Muscle layer of duodenum (tissue), 2 donors: ENCODE measurements around the gene CAPZA1.
"Not testable (repeated sequence)": the region's sequence is repeated elsewhere in the genome, so short reads cannot be mapped to it uniquely, and the experiment has no call there.

Source experiments
- H3K27ac ChIP-seq: one replicate; pipeline ENCODE4 v1.7.0; 2013; ENCODE audit warnings: mild to moderate bottlenecking, low read length
- H3K27me3 ChIP-seq: one replicate; pipeline ENCODE4 v1.7.0; 2013; ENCODE audit warnings: low read depth, mild to moderate bottlenecking, control low read depth, low read length
- H3K36me3 ChIP-seq, 2 donors: one replicate each; pipeline ENCODE4 v1.7.0; 2013; ENCODE audit warnings: low read length in 2 of 2, control low read depth in 1 of 2, mild to moderate bottlenecking in 1 of 2; ENCODE audit not compliant: insufficient read depth in 2 of 2, control insufficient read depth in 1 of 2
- H3K4me1 ChIP-seq, 2 donors: one replicate each; pipeline ENCODE4 v1.7.0; 2013; ENCODE audit warnings: low read length in 2 of 2, mild to moderate bottlenecking in 2 of 2, control low read depth in 1 of 2, moderate library complexity in 1 of 2; ENCODE audit not compliant: insufficient read depth in 2 of 2, control insufficient read depth in 1 of 2
- H3K4me3 ChIP-seq, 2 donors: one replicate each; pipeline ENCODE4 v1.7.0; 2013; ENCODE audit warnings: low read length in 2 of 2, low read depth in 1 of 2, mild to moderate bottlenecking in 1 of 2
- H3K9me3 ChIP-seq, 2 donors: one replicate each; pipeline ENCODE4 v1.7.0; 2013; ENCODE audit warnings: low read length in 2 of 2, control low read depth in 1 of 2, mild to moderate bottlenecking in 1 of 2; ENCODE audit not compliant: control insufficient read depth in 1 of 2
- donor health status: healthy.

Gene CAPZA1

DNA sequence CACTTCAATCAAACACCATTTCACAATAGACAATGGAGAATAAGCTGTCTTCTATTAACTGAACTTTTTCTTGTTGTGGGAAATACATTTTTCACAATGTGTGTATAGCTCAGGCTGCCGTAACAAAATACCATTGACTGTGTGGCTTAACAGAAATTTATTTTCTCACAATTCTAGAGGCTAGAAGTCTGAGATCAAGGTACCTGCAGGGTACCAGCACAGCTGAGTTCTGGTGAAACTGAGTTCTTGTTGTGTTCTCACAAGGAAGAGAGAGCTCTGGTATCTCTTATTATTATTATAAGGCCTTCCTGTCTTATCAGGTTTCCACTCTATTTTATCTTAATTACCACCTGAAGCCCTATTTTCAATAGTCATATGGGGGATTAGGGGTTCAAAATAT, 16.1 kb upstream of the CAPZA1 start:
- Histone ChIP-seq H3K4me1 (no peaks in the 10 kb centered on the region), H3K36me3 (peaks cover 32 to 58% of the 10 kb centered on the region in 2 donors), H3K4me3 (no peak overlapping the region), H3K27ac (no peak overlapping the region), H3K9me3 (no peaks in the 10 kb centered on the region), H3K27me3 (no peaks in the 10 kb centered on the region)

DNA sequence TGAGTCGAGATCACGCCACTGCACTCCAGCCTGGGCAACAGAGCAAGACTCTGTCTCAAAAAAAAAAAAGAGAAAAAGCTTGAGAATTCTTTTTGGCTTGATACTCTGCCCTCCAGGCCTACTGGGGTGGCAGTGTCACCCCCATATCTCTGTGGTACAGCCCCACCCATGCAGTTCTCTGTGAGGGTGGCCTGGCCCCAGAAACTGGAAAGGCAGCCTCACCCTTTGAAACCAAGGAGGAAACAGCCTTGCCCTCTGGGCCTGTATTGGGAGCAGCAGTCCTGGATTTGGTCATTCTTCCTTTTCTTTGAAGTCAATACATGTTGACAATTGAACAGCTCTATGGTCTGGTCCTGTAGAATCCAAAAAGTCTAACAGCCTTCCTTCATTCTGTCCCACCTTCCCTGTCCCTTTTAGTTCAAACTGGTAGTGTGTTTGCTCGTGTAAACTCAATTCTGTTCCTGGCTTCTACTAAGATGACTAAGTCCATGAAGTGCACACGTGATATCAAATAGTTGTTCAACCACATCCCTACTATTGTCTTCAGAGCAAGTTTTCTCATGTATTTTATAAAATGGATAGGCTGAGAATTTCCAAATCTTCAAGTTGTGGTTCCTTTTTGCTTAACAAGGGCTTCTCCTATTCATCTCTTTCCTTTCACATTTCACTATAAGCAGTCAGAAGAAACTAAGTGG, 13.9 kb upstream of the CAPZA1 start:
- H3K36me3 ChIP-seq: peaks cover 31 to 55% of the 10 kb centered on the region in 2 donors
- no peak overlapping the region for H3K4me3 ChIP-seq
- no peaks in the 10 kb centered on the region for H3K9me3 ChIP-seq
- H3K4me1 ChIP-seq: no peaks in the 10 kb centered on the region
- H3K27ac ChIP-seq: no peak overlapping the region
- no peaks in the 10 kb centered on the region for H3K27me3 ChIP-seq

DNA sequence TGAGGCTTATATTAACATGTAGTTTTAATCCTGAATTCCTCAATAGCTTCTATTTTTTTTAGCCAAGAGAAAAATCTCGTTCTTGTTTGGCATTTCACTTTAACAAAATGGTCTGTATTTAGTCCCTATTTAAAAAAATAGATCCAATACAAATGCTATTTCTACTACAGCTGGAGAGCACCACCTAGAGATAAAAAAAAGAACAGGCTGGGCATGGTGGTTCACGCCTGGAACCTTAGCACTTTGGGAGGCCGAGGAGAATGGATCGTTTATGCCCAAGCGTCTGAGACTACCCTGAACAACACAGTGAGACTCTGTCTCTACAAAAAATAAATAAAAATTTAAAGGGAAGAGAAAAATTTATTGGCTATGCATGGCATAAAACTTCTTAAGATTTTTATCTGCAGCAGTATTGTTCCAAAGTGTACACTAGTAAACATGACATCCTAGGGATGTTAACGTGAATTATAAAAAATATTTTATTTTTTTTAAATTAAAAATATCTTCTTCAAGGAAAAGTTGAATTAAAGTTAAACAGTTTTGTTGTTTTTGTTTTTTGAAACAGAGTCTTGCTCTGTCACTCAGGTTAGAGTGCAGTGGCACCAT, 5.1 kb upstream of the CAPZA1 start:
- Histone ChIP-seq H3K9me3 (no peaks in the 10 kb centered on the region), H3K27me3 (no peaks in the 10 kb centered on the region), H3K36me3 (peaks cover 21 to 49% of the 10 kb centered on the region in 2 donors), H3K4me1 (peaks cover 0 to 12% of the 10 kb centered on the region in 2 donors), H3K4me3 (no peak overlapping the region), H3K27ac (no peak overlapping the region)

DNA sequence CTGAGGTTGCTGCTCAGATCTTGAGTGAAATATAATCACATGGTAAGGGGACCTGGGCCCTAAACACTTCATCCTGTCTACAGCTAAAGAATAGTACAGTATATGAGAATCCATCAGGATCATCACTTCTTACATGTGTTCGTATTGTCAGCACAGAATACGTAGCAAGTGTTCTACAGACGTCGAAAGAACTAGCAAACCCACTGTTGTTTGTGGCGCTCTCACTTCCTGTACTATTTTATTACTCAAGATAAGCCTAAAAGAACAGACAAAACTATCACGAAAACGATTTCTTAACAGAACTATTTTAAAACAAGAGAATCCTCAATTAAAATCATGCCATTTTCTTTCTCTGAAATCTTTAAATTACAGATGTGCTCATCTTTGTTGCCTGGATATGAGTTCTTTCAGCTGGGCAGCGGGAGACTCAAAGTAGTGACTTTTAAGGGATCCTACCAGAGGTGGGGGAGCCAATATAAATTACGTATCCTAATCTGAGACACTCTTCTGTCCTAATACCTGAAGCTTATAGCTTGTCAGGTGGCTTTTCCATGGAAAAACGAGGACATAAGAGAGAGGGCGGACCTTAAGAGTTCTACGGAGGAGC, 1.4 kb upstream of the CAPZA1 start:
- Histone ChIP-seq H3K4me1 (peaks cover 5 to 37% of the 10 kb centered on the region in 2 donors), H3K4me3 (peak overlapping the region; percentile 89 to 90), H3K36me3 (peaks cover 7 to 29% of the 10 kb centered on the region in 2 donors), H3K27ac (peak overlapping the region; percentile 97), H3K27me3 (no peaks in the 10 kb centered on the region), H3K9me3 (no peaks in the 10 kb centered on the region)

DNA sequence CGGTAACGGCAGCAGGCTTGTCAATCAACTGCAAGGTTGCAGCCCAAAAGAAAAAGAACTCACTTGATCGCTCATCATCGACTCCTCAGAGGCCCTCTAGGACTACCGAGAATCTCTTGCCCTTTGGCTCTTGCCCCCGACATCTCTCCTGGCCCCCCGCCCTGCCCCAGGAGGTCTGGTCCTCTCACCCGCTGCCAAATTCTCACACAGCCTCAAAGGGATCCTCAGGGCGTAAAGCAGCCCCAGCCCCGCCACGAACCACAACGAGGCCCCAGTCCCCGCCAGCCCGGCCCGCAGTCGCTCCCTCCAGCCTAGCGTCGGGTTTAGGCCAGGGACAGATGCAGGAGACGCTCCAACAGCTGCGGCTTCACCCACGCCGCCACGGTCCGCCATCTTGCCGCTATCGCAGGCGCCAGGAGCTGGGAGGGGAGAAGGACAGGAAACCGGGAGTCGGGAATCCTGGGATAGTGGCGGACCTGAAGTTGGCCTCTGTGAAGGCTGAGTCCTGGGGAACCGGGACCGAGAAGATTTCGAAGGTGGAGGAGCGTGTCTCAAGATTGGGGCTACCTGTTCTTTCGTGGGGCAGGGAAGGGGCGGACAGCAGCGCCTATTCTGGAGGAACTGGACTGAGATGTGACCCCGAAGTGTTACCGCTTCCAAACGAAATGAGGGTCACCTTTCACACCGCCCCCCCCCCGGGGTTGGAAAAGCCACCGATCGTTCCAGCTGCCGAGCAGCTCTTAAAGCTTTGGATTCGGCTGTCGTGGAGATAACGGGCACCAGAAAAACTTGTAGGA, 713 bp upstream of the CAPZA1 start, which contains the start of gene ST7L:
ST7L (minus strand) TSS at position 421 of the 797 bp plus-strand sequence; CDS start at position 393, 28 bp downstream.
- Histone ChIP-seq H3K27me3 (no peaks in the 10 kb centered on the region), H3K27ac (peak within 1 kb of the TSS; percentile 97), H3K36me3 (peaks cover 3 to 26% of the 10 kb centered on the region in 2 donors), H3K4me3 (peak within 1 kb of the TSS; percentile 89 to 90), H3K9me3 (no peaks in the 10 kb centered on the region), H3K4me1 (peaks cover 5 to 37% of the 10 kb centered on the region in 2 donors)

DNA sequence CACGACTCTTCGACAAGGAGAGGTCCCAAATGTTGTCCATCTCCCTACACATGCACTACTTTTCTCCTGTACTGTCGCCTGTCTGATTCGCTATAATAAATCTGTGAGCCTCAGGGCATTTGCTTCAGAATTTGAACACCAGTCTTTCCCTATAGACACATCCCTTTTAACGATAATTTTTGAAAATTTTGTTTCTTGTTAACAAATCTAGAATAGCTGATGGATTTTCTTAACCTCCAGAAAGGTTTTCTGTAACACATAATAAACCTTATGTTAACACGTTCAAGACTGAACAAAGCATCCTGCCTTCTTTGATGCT, 704 bp downstream of the CAPZA1 start:
- Histone ChIP-seq H3K9me3 (no peaks in the 10 kb centered on the region), H3K4me1 (peaks cover 5 to 46% of the 10 kb centered on the region in 2 donors), H3K4me3 (peak overlapping the region; percentile 89 to 90)

DNA sequence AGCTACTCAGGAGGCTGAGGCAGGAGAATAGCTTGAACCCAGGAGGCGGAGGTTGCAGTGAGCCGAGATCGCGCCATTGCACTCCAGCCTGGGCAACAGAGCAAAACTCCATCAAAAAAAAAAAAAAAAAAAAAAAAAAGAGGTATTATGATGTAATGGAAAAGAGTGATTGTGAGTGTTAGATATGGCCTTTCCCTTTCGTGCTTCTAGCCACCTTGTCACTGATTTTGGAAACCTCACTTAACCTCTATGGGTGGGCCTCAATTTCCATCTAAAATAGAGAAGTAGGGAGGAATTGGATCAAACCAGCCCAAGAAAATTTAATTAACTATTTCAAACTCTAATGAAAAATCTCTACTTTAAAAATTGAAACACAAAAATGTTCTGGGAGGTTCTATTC, 4.9 kb downstream of the CAPZA1 start:
- H3K9me3 ChIP-seq, H3K27ac ChIP-seq, H3K27me3 ChIP-seq, H3K4me3 ChIP-seq, H3K36me3 ChIP-seq: not testable (repeated sequence)
- H3K4me1 ChIP-seq: peaks cover 11 to 48% of the 10 kb centered on the region in 2 donors

More for the DNA sequence above, 704 bp downstream of the CAPZA1 start:
- peak overlapping the region; percentile 97 for H3K27ac ChIP-seq
- H3K27me3 ChIP-seq: no peaks in the 10 kb centered on the region
- H3K36me3 ChIP-seq: peaks cover 2 to 22% of the 10 kb centered on the region in 2 donors

DNA sequence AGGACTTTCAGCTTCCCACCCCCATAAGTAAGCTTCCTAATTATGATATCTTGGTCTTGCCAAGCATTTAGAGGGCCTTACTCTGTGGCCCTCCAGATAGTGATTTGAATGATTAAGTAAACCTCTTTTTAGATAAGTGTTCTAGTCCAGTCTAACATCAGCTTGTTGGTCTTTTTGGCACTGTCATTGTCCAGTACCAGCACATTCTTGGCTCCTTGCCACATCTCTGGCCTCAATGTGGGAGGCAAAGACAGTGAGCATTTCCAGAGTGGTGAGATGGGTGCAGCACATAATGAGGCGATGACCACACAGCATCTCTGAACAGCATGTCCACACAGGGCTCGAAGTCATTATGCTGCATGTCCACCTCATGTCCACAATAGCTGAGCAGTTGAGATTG, 6.1 kb downstream of the CAPZA1 start:
- Histone ChIP-seq H3K4me1 (peaks cover 11 to 50% of the 10 kb centered on the region in 2 donors), H3K36me3 (peaks cover 0 to 4% of the 10 kb centered on the region in 2 donors)

DNA sequence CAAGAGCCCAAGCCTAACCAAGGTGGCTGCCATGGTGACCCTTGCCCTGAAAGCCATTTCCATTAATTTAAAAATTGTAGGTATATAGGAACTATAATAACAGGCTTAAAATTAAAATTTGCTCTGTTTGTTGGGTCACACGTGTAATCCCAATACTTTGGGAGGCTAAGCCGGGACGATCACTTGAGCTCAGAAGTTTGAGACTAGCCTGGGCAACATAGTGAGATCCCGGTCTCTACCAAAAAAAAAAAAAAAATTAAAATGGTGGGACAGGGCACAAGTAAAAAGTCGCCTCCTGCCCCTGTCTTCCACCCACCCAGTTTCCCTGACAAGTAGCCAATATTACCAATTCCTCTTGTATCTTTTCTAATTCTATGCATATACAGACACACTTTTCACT, 6.6 kb downstream of the CAPZA1 start:
- Histone ChIP-seq H3K36me3 (peaks cover 0 to 4% of the 10 kb centered on the region in 2 donors), H3K4me1 (peaks cover 6 to 45% of the 10 kb centered on the region in 2 donors), H3K27me3 (no peaks in the 10 kb centered on the region), H3K9me3 (no peaks in the 10 kb centered on the region), H3K4me3 (no peak overlapping the region), H3K27ac (no peak overlapping the region)

More for the DNA sequence above, 6.1 kb downstream of the CAPZA1 start:
- no peak overlapping the region for H3K27ac ChIP-seq
- no peak overlapping the region for H3K4me3 ChIP-seq
- H3K9me3 ChIP-seq: no peaks in the 10 kb centered on the region
- no peaks in the 10 kb centered on the region for H3K27me3 ChIP-seq

DNA sequence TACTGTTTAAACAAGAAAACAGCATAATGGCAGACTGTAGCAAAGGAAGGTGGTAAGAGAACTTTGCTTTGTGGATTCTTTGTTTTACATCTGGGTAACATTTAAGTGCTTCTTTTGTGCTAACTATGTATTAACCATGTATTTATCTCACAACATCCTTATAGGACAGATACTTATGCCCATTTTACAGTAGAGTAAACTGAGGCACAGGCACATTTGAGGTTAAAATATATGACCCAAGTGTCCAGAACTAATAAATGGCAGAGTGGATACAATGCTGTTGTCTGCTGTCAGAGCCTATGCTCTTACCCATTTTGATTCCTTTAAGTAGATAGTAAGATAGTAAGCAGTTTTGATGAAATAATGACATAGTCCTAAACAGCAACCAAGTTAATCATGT, 7.3 kb downstream of the CAPZA1 start:
- no peak overlapping the region for H3K4me3 ChIP-seq
- H3K27ac ChIP-seq: no peak overlapping the region
- H3K9me3 ChIP-seq: no peaks in the 10 kb centered on the region
- H3K27me3 ChIP-seq: no peaks in the 10 kb centered on the region
- H3K4me1 ChIP-seq: peaks cover 6 to 38% of the 10 kb centered on the region in 2 donors
- H3K36me3 ChIP-seq: peaks cover 0 to 4% of the 10 kb centered on the region in 2 donors

DNA sequence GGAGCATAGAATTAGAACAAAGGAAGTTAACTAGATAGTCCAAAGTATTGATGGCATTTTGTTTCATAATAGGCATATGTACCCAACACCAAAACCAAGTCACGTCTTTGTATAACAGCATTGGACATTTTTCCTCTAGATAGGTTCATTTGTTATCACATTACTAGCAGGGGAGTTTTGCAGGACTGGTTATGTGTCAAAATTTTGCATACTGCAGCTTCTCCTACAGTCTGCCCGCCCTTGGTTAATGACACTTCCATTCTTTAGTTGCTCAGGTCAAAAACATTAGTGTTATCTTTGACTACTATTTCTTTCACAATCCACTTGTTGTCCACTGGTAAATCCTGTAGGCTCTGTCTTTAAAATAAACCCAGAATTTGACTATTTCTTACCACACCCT, 8.9 kb downstream of the CAPZA1 start:
- no peak overlapping the region for H3K27ac ChIP-seq
- H3K4me1 ChIP-seq: peaks cover 6 to 32% of the 10 kb centered on the region in 2 donors
- peaks cover 0 to 4% of the 10 kb centered on the region in 2 donors for H3K36me3 ChIP-seq
- H3K27me3 ChIP-seq: no peaks in the 10 kb centered on the region
- H3K9me3 ChIP-seq: no peaks in the 10 kb centered on the region
- no peak overlapping the region for H3K4me3 ChIP-seq
